Stimulated activated CD4-positive, alpha-beta T cell treated with anti-CD3 and anti-CD28 coated beads, Interleukin-2, amount 100 ng/mL, for 48 hours (primary cell): Measurements from ENCODE around the gene C19orf38.
"Not testable (repeated sequence)": the region's sequence is repeated elsewhere in the genome, so short reads cannot be mapped to it uniquely, and the experiment has no call there.

Experiments used
- DNase-seq, 2 donors: peaks; one replicate each; pipeline ENCODE4 v3.0.0-alpha.2; 2020

Gene C19orf38

GRCh38 chr19:10826231-10826630, 22.0 kb upstream of the C19orf38 start:
- no peak for DNase-seq

DNA sequence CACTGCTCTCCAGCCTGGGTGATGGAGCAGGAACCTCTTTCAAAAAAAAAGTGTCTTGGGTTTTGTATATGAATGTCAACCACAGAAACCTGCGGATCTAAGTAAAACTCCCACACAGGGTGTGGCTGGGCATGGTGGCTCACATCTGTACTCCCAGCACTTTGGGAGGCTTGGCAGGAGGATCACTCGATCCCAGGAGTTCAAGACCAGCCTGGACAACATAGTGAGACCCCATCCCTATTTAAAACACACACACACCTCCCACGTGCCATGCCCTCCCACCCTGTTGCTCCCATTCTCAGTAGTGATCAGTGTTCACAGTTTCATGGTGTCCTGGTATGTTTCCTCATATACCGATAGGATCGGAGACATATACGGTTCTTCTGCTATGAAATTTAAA, 21.4 kb upstream of the C19orf38 start:
- no peak for DNase-seq

DNA sequence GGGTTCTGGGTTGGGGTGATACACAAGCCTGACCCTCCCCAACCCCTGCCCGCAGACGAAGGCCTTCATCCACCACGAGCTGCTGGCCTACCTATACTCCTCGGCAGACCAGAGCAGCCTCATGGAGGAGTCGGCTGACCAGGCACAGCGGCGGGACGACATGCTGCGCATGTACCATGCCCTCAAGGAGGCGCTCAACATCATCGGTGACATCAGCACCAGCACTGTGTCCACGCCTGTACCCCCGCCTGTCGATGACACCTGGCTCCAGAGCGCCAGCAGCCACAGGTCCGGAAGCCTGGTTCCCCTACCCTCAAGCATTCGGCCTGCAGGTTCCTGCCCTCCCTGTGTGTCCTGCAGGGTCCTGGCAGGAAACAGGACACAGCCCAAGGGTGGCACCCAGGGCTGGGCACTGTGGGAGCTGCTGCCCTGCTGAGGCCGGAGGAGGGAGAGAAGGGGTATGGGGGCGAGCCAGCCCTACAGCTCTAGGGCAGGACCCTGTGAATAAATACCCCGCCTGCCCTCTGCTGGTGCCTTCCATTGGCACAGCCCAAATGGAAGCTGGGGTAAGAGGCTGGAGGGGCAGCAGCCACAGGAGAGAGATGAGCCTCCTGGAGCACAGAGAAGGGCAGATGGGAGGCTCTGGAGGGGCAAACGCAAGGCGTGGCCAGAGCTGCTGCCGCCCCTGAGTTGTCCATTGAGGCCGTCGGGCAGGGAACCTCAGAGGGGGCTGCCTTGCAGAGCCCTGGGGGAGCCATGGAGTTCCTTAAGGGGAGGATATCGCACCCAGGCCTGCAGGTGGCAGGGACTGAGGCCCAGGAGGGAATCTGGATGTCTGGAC, 19.0 kb upstream of the C19orf38 start:
- no peak for DNase-seq

DNA sequence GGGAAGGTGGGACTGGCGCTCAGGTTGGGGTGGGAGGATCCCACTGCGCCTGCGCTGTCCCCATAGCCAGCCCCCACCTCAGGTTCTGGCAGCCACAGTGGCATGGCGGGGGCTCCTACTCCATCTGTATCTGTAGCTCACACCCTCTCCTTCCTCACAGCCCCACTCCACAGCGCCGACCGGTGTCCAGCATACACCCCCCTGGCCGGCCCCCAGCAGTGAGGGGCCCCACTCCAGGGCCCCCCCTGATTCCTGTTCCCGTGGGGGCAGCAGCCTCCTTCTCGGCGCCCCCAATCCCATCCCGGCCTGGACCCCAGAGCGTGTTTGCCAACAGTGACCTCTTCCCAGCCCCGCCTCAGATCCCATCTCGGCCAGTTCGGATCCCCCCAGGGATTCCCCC, 18.2 kb upstream of the C19orf38 start:
- DNase-seq, result no peak

- DNase-seq, result no peak
These were observed 17.8 kb upstream of the C19orf38 start for GRCh38 chr19:10830370-10830769.

DNA sequence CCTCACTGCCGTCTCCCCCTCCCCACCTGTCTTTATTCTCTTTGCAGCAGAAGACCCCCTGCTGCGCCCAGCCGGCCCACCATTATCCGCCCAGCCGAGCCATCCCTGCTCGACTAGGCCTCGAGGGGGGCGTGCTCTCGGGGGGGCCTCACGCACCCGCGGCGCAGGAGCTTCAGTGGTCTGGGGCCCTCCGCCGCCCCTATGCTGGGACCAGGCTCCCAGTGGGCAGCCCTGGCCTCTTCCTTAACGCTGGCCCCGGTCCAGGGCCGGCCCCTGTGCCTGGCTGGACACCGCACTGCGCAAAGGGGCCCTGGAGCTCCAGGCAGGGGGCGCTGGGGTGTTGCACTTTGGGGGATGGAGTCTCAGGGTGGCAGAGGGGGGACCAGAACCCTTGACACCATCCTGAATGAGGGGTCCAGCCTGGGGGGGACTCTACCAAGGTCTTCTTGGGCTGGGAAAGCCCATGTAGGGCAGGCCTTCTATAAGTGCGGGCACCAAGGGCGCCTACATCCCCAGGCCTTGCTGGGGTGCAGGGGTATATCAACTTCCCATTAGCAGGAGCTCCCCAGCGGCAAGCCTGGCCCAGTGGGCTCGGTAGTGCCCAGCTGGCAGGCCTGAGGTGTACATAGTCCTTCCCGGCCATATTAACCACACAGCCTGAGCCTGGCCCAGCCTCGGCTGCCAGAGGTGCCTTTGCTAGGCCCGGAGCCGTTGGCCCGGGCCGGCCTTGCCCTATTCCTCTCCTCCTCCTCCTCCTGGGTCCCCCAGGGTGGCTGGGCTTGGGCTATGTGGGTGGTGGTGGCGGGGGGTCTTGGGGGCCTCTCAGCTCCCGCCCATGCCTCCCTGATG, 17.1 kb upstream of the C19orf38 start:
- no peak for DNase-seq

- no peak for DNase-seq
These were observed 16.0 kb upstream of the C19orf38 start for GRCh38 chr19:10831987-10832938.

GRCh38 chr19:10832939-10833296, 15.3 kb upstream of the C19orf38 start:
- DNase-seq, result no peak

GRCh38 chr19:10835089-10835753, 13.0 kb upstream of the C19orf38 start:
- DNase-seq, result no peak

GRCh38 chr19:10835754-10836478, 12.3 kb upstream of the C19orf38 start, which contains the start of gene TMED1:
TMED1 (minus strand) TSS chr19:10836212; CDS start chr19:10836191, 21 bp downstream.
- peak; percentile 97 to 98 for DNase-seq

- DNase-seq, result peak; percentile 68 to 76
These were observed 11.5 kb upstream of the C19orf38 start for GRCh38 chr19:10836479-10837330.

DNA sequence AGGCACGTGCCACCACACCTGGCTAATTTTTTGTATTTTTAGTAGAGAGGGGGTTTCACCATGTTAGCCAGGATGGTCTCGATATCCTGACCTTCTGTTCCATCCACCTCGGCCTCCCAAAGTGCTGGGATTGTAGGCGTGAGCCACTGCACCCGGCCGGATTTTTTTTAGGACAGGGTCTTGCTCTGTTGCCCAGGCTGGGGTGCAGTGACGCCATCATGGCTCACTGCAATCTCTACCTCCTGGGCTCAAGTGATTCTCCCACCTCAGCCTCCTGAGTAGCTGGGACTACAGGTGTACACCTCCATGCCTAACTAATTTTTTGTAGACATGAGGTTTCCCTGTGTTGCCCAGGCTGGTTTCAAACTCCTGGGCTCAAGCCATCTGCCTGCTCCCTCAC, 10.6 kb upstream of the C19orf38 start:
- not testable (repeated sequence) for DNase-seq

DNA sequence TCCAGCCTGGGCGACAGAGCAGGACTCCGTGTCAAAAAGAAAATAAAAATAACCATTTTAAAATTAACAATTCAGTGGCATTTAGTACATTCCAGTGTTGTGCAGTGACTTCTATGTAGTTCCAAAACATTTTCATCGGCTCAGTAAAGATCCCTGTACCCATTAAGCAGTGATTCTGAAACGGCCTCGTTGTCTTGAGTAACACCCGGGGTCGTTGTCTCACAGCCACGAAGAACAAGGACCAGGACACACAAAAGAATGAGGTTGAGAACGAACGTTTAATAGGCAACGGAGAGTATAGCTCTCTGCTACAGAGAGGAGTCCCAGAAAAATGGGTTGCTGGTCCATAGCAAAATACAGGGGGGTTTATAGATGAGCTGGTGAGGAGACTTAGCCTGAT, 9.8 kb upstream of the C19orf38 start:
- DNase-seq, result no peak

DNA sequence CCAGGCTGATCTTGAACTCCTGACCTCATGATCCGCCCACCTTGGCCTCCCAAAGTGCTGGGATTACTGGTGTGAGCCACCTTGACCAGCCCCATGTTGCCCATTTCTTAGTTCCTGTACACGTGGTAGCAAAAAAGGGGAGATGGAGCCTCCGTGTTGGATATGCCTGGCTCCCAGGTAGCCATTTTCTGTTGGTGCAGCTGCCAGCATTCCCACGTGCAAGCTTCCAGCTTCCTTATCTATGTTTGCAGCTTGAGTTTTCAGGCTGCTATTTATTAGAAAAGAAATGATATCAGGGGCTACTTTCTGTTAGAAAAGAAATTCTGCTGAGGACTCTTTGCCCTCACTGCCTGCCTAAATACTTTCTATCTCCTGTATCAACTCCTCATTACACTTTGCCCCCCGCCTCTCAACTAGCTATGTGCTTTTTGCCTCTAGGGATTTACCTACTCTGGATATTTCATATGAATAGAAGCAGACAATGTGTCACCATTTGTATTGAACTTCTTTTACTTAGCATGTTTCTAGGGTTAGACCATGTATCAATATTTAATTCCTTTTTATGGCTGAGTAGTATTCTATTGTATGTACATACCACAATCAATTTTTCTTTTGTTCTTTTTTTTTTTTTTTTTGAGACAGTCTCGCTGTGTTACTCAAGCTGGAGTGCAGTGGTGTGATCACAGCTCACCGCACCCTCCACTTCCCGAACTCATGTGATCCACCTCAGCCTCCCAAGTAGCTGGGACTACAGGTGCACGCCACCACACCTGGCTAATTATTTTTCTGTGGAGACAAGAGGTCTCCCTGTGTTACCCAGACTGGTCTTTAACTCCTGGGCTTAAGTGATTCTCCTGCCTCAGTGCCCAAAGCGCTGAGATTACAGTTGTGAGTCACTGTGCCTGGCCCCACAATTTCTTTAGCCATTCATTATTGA, 8.8 kb upstream of the C19orf38 start:
- no peak for DNase-seq

DNA sequence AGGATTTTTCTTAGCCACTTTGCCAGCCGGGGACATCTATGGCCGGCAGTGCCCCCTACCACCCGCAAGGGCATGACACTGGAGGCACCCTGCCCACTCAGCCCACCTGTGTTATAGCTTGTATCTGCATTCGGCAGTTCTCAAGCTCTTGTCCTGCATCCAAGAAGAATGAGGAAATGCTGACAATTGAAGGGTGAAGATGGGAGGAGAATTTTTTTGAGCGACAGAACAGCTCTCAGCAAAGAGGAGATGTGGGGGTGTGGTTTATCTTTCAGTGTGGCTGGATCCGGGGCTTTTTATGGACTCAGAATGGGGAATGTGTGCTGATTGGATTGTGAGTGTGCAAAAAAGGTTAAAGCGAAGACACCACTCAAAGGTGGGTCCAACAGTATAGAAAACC, 5.4 kb upstream of the C19orf38 start:
- DNase-seq, result no peak

GRCh38 chr19:10846500-10847202, 1.6 kb upstream of the C19orf38 start:
- DNase-seq, result no peak

DNA sequence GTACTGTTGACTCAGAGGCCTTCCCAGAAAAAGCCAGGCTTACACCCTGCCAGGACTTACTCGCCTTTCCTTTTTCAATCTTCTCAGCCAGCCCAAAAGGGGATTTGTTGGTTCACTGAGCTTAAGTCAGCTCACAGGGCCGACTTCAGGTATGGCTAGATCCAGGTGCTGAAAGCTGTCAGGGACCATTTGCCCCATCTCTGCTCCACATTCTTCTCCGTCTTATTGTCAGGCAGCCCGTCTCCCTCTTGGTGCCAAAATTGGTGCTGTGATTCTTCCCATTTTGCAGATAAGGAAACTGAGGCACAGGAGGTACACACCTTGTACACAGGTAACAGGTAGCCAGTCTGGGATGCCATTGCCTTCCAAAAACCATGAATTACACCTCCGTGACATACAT, 2.4 kb downstream of the C19orf38 start:
- no peak for DNase-seq

GRCh38 chr19:10852098-10852800, 4.0 kb downstream of the C19orf38 start:
- no peak for DNase-seq
